ENCODE data around the gene BLID.

Gene BLID

DNA sequence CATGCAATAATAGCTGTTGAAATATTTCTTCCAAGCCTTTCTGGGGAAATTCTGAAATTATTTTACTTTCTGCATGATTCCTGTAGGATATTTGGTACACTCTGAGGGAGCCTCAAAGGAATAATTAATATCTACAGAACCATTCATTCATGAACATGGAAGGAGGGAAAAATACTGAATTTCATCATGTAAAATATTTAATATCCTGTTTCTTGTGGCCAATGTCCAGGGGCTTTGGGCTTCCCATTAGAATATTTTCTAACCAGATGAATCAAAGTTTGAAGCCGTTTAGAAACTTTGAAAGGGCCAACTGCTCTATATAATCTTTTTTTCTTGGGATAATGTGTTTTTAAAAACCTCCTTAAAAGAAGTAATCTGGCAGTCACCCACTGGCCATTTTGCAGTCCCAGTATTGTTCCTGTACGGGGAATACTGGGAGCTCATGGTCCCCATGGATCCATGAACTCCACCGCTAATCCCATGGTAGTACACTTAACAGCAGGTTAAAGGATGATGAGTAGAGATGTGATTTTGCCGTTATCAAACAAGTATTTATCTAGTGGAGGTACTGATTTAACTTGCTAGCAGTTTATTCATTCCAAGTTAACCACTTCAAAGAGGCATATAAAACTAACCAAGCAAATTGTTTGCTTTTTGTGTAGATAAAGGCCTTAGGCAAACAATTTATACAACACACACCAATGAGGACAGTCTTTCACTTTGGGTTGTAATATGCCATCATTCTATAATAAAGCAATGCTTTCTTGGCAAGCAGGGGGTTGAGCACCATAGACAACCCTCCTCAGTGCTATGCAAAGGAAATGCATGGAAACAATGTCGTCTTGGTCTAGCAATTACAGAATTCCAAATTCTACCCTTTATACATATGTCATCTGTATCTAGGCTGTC is 34.5 kb upstream of the BLID start:
- Mint-ChIP-seq H3K4me3 (no peak overlapping the region), H3K27ac (no peak overlapping the region), H3K36me3 (no peaks in the 10 kb centered on the region), H3K4me1 (ENCODE audit: low read depth) (no peaks in the 10 kb centered on the region), H3K9me3 (ENCODE audit: low read depth) (no peaks in the 10 kb centered on the region), H3K27me3 (peaks cover 3% of the 10 kb centered on the region)

DNA sequence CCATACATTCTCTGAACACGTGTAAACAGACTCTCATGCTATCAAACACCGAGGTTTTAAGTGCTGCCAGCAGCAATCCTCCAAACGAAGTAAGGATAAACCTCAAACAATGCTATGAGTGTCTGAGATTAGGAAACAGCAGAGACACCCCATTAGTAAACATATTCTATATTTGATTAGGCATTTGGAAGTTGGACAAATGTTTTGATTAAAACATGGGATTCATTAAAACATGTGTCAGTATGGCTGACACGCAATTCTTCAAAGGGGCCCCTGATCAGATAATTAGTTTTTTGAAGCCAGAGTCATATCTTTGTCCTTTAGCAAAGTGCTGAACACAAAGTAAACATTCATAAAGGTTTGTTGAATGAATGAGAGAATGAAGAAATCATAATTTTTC is 33.2 kb upstream of the BLID start:
- Mint-ChIP-seq H3K36me3 (no peaks in the 10 kb centered on the region), H3K27me3 (peaks cover 4% of the 10 kb centered on the region), H3K4me1 (ENCODE audit: low read depth) (no peaks in the 10 kb centered on the region), H3K27ac (no peak overlapping the region), H3K9me3 (ENCODE audit: low read depth) (no peaks in the 10 kb centered on the region), H3K4me3 (no peak overlapping the region)

DNA sequence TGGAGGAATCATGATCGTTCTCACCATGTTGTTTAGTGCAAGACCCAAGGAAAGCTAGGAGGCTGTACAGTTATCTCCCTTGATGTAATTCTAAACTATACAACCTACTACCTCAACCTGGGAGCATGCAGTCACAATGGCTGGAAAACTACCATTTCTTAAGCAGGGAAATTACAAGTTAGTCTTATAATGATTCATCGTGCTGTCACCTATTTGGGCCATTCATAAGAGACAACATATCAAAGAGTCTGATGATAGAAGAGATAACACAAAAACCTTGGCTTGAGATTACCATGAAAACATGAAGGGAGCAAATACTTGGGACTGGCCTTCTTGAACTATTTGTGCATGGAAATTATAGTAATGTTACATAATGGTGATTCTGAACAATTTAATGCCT is 30.5 kb upstream of the BLID start:
- Mint-ChIP-seq H3K36me3 (no peaks in the 10 kb centered on the region), H3K27ac (no peak overlapping the region), H3K4me1 (ENCODE audit: low read depth) (no peaks in the 10 kb centered on the region), H3K27me3 (peaks cover 2% of the 10 kb centered on the region), H3K9me3 (ENCODE audit: low read depth) (no peaks in the 10 kb centered on the region), H3K4me3 (no peak overlapping the region)

DNA sequence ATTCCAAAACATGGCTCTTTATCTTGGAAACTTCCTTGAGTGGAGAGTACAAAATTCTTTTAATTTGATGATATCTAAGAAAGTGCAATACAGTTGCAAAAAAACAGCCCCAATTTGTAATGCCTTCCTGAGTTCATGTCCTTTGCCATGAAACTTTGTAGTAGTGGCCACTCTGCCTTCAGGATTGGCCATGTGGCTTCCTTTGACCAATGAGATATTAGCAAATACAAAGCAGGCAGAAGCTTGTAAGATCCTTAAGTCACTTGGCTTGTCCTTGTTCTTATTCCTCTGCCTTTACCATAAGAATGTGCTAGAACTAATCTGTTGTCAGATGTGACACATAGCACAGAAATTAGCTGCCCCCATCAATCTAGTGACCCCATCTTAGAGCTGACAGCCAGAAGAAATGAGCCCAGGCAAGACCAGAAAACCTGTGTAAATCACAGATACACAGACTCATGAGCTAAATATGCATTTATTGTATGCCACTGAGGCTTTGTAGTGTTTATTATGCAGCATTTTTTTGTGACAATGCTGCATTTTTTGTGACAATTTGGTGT is 29.8 kb upstream of the BLID start:
- no peaks in the 10 kb centered on the region for H3K36me3 Mint-ChIP-seq
- no peaks in the 10 kb centered on the region for H3K9me3 Mint-ChIP-seq (ENCODE audit: low read depth)
- no peak overlapping the region for H3K4me3 Mint-ChIP-seq
- no peak overlapping the region for H3K27ac Mint-ChIP-seq
- no peaks in the 10 kb centered on the region for H3K4me1 Mint-ChIP-seq (ENCODE audit: low read depth)
- H3K27me3 Mint-ChIP-seq = peaks cover 2% of the 10 kb centered on the region

DNA sequence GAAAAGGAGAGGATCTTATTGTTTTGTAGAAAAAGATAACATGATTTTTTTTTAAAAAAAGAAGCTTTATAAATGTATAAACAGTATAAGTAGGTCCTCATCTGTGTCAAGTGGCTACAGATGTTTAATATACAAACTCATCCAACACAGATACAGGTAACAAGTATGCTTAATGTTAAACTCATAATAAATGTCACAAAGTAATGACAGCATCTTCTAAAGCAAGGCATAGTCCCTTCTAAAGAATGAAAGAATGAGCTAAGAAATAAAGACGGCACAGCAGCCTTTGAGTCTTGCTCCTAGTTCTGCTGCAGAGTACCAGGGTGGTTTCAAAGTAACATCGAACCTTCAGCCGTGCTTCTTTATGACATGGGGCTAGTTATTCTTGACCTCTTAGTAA is 28.7 kb upstream of the BLID start:
- H3K4me3 Mint-ChIP-seq = no peak overlapping the region
- no peak overlapping the region for H3K27ac Mint-ChIP-seq
- H3K27me3 Mint-ChIP-seq = peaks cover 2% of the 10 kb centered on the region
- H3K9me3 Mint-ChIP-seq (ENCODE audit: low read depth) = no peaks in the 10 kb centered on the region
- H3K4me1 Mint-ChIP-seq (ENCODE audit: low read depth) = no peaks in the 10 kb centered on the region
- no peaks in the 10 kb centered on the region for H3K36me3 Mint-ChIP-seq

DNA sequence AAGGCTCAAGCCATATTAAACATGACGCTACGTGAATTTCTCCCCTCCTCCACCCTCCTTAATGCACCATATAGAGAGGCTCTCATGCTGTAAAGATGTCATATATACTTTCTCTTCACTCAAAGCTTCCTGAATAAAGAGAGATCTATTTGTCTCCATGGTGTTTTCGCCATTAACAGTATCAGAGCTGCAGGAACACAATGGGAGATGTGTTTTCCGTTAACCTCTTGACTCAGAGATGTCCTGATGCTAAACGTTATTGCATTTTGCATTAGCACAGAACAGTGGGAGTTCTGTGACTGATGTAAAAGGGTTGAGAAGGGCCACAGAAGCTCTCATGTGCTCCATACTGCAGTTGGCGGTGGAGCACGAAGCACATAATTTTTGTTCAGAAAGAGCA is 25.7 kb upstream of the BLID start:
- Mint-ChIP-seq H3K4me1 (ENCODE audit: low read depth) (no peaks in the 10 kb centered on the region), H3K27me3 (peaks cover 4% of the 10 kb centered on the region), H3K36me3 (no peaks in the 10 kb centered on the region), H3K4me3 (no peak overlapping the region), H3K9me3 (ENCODE audit: low read depth) (no peaks in the 10 kb centered on the region), H3K27ac (no peak overlapping the region)

DNA sequence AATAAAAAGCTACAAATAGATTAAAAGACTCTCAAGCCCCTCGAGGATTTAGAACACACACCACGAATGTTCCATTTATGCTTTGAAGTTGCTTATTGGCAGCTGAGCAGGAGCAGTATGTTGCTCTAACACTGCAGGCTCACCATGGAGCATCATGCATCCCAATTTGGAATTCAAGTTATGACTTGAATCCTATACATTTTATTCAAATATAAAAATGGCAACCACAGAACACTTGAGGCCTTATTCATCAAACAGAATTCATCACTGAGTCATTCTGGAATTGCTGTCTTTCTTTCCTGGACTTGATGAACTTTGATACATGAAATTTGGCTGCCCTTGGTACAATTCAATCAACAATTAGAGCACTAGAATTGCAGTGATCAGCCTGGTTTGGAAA is 24.5 kb upstream of the BLID start:
- Mint-ChIP-seq H3K27me3 (peaks cover 3% of the 10 kb centered on the region), H3K4me1 (ENCODE audit: low read depth) (no peaks in the 10 kb centered on the region), H3K36me3 (no peaks in the 10 kb centered on the region), H3K9me3 (ENCODE audit: low read depth) (no peaks in the 10 kb centered on the region), H3K27ac (no peak overlapping the region), H3K4me3 (no peak overlapping the region)

DNA sequence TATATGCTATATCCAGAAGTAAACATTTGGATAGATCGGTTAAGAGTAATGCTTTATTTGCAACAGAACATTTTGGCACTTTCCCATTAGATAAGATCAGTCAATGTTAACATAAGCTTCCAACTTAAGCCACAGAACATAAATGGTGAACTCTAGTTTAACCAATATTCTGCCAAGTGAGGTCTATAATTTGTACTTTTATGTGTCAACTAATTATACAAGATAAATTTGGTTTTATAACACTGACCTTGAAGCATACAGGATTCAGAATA is 23.5 kb upstream of the BLID start:
- no peaks in the 10 kb centered on the region for H3K4me1 Mint-ChIP-seq (ENCODE audit: low read depth)
- peaks cover 2% of the 10 kb centered on the region for H3K27me3 Mint-ChIP-seq
- H3K9me3 Mint-ChIP-seq (ENCODE audit: low read depth) = no peaks in the 10 kb centered on the region
- no peaks in the 10 kb centered on the region for H3K36me3 Mint-ChIP-seq
- no peak overlapping the region for H3K27ac Mint-ChIP-seq
- no peak overlapping the region for H3K4me3 Mint-ChIP-seq

DNA sequence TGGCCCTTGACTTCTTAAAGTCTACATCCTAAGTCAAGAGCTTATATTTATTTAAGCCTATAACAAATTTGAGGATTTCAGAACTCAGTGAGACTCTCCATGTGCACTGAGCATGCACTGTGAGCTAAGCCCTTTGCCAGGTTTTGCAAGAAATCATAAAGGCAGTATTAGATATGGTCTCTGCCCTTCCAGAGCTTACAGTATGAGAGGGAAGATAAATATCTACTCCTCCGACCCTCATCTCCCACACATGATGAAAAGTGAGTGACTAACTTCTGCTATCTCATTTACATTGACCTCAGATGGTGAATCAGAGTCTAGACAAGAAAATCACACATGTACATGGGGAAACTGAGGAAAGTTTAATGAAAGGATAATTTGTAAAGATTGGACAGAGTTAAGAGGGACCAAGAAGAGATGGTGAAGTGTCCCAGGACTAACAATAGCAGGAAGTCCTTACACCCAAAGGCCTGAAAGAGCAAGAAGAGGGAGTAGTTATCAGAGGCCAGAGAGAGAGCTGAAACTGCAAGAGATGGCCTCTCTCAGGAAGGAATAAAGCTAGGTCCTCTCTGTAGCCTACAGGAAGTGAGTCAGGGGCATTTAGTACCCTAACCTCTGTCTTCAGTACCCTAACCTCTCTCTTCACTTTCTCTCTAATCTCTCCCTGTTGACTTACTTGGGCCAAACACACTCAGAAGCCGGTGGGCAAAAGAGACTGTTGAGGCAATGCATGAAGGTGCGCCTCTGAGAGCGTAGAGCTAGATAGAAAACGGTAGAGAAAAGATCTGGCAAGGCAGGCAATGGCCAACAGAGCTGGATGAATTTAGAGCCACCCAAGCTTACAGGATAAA is 23.0 kb upstream of the BLID start:
- Mint-ChIP-seq H3K36me3 (no peaks in the 10 kb centered on the region), H3K27ac (no peak overlapping the region), H3K9me3 (ENCODE audit: low read depth) (no peaks in the 10 kb centered on the region), H3K4me1 (ENCODE audit: low read depth) (no peaks in the 10 kb centered on the region), H3K4me3 (no peak overlapping the region), H3K27me3 (peaks cover 2% of the 10 kb centered on the region)

DNA sequence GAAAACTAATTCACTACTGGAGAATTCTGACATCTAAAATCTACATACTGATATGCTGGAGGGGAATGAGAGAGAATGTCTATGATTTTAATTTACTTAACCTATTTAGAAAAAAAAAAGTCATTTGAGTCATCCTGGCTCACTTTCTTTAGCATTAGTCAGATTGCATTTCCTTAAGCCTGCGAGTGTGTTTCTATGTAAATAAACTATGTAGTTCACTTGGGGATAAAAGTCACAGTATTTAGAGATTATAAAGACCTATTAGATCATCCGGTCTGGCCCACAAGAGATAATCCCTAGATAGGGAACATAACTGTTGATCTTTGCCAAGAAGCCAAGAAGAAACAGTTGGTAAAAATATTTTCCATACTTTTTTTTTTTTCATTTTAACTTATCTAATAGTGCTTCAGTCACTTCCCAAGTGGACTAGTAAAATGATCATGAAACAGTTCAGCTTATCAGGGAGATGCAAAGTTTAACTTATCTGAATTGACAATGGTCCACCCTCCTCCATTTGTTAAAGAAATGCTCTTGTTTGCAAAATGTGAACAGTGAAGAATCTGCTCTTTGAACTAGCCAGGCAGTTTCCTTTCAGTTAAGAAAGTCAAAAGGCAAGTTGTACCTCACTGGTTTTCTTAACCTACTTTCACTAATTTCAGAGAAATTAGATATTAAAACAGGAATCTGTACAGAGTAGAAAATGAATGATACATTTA is 21.2 kb upstream of the BLID start:
- H3K4me3 Mint-ChIP-seq = no peak overlapping the region
- H3K4me1 Mint-ChIP-seq (ENCODE audit: low read depth) = no peaks in the 10 kb centered on the region
- H3K27ac Mint-ChIP-seq = no peak overlapping the region
- peaks cover 4% of the 10 kb centered on the region for H3K27me3 Mint-ChIP-seq
- H3K36me3 Mint-ChIP-seq = no peaks in the 10 kb centered on the region
- no peaks in the 10 kb centered on the region for H3K9me3 Mint-ChIP-seq (ENCODE audit: low read depth)

DNA sequence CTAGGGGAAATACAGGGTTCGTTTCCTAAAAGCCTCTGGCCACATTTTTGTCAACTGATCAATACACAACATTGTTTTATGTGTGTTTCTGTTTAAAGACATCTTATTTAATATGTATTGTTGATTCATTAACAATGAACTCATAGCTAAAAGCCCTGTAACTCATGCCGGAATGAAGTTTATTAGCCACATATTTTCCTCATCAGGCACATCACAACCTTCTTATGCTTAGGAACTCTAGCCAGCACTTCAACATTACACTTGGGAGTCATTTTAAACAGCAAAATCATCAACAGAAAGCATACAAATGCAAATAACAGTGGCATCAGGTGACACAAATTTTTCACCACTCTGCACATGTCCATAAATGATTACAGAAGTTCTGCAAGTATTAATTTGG is 15.1 kb upstream of the BLID start:
- Mint-ChIP-seq H3K27me3 (peaks cover 8% of the 10 kb centered on the region), H3K36me3 (no peaks in the 10 kb centered on the region), H3K4me1 (ENCODE audit: low read depth) (no peaks in the 10 kb centered on the region), H3K9me3 (ENCODE audit: low read depth) (peaks cover 3% of the 10 kb centered on the region), H3K27ac (no peak overlapping the region), H3K4me3 (no peak overlapping the region)

DNA sequence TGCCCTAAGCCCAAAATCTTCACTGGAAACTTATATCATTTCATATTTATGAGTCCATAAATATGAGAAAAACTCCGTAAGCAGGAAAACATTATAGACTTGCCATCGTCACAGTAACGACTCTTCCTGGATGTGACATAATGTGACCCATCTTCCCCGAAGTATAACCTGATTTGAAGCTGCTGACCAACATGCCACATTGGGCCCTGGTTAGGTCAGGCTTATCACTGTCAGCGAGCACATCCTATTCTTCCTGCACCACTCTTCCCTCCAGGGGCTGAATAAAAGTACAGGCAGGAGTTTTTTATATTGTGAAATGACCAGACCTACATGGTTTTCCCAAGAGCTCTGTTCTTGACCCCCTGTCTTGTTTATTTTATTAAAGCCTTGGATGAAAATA is 12.1 kb upstream of the BLID start:
- H3K27ac Mint-ChIP-seq = no peak overlapping the region
- H3K27me3 Mint-ChIP-seq = peaks cover 10% of the 10 kb centered on the region
- H3K36me3 Mint-ChIP-seq = no peaks in the 10 kb centered on the region
- peaks cover 3% of the 10 kb centered on the region for H3K9me3 Mint-ChIP-seq (ENCODE audit: low read depth)
- H3K4me3 Mint-ChIP-seq = no peak overlapping the region
- no peaks in the 10 kb centered on the region for H3K4me1 Mint-ChIP-seq (ENCODE audit: low read depth)

DNA sequence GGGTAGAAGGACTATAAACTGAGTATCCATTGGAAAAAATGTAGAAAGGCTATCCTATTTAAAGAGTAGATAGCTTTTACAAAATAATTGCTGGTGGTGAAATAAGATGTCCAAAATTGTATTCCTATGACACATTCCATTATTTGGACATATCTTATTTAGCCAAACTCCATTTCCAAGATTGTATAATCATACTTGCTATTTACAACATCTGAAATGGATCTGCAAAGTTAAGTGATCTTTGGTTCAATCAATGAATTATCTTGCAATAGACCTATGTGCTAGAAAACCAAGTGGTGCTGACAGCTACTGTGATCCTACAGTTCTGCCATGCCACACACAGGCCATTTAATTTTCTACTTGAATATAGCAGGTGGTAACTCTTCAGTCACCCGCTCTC is 11.0 kb upstream of the BLID start:
- Mint-ChIP-seq H3K27me3 (peaks cover 7% of the 10 kb centered on the region), H3K4me1 (ENCODE audit: low read depth) (no peaks in the 10 kb centered on the region), H3K36me3 (no peaks in the 10 kb centered on the region), H3K9me3 (ENCODE audit: low read depth) (peaks cover 3% of the 10 kb centered on the region), H3K27ac (no peak overlapping the region), H3K4me3 (no peak overlapping the region)

DNA sequence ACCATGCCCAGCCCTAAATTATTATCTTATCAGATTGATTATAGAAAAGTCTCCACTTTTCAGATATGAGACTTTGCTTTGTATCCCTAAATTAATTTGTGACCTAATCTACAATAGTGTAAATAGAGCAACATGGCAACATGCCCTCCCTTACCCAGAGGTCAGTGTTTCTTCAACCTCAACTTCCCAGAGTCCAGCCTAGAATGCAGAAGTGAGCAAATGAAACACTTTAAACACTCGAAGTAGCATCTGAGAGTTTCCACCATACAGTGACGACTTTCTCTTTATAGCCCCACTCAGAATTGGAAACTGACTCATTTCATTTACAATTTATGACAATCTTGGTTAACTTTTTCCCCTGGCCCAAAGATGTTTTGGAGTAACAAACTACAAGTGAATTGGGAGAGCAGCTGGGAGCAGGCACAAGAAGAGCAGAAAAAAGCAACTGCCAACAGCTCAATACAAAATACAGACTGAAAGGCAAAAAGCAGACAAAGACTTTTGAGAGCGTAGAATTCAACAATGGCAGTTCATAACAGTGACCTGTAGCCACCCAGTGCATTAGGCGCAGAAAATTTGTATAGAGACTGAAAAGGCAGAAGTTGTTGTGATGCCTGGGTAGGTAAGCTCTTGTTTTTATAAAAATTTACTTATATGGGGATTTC is 10.1 kb upstream of the BLID start:
- H3K9me3 Mint-ChIP-seq (ENCODE audit: low read depth) = peaks cover 3% of the 10 kb centered on the region
- no peak overlapping the region for H3K4me3 Mint-ChIP-seq
- peaks cover 7% of the 10 kb centered on the region for H3K27me3 Mint-ChIP-seq
- H3K36me3 Mint-ChIP-seq = no peaks in the 10 kb centered on the region
- no peaks in the 10 kb centered on the region for H3K4me1 Mint-ChIP-seq (ENCODE audit: low read depth)
- no peak overlapping the region for H3K27ac Mint-ChIP-seq
